Neural cell (in vitro differentiated cells): ENCODE results near the gene SUGCT.

Source experiments
- EZH2 ChIP-seq: fragments of 200-600, 300-800 bp; shearing (Covaris generic), sonication (generic); IDR thresholded peaks from 2 replicates; pipeline ENCODE4 v1.6.1; 2014; ENCODE audit warnings: antibody characterized with exemption, low read length, borderline replicate concordance, mild to moderate bottlenecking; ENCODE audit not compliant: insufficient read depth, poor library complexity, severe bottlenecking
- TF ChIP-seq, protein P1 (sequence below): fragments of 450-650 bp; IDR thresholded peaks from 2 replicates; pipeline ENCODE4 v1.5.1; 2014; ENCODE audit warnings: antibody characterized with exemption, mild to moderate bottlenecking, moderate library complexity; ENCODE audit not compliant: poor library complexity, severe bottlenecking

DNA sequence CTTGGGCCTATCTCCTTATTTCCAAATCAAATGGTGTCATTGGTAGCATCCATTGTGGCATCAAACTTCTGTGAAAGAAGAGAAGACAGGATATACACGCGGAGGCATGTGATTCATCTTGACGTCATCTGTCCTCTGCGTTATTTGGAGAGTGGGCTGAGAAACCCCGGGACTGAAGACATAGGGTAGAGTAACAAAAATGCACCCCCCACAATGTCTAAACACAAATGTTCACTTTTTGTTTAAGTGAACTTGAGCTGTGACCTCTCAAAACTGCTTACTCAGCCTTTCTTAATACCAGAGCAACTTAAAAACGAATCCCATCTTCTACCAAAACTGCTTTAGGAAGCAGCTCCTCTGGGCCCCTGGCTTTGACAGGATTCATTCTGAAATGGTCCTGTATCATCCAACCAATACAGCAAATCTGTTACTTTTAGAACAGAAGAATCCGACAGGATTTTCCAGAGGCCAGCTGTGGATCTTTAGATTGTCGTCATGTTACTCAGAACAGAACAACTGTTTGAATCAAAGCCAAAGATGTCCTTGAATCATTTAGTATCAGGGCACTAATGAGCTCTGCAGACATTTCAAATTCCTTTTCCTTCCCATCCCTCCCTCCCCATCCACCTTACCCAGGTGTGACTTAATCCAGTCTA is 438.1 kb downstream of the SUGCT start:
- no peak for TF ChIP-seq EZH2
- TF ChIP-seq, protein P1, sequence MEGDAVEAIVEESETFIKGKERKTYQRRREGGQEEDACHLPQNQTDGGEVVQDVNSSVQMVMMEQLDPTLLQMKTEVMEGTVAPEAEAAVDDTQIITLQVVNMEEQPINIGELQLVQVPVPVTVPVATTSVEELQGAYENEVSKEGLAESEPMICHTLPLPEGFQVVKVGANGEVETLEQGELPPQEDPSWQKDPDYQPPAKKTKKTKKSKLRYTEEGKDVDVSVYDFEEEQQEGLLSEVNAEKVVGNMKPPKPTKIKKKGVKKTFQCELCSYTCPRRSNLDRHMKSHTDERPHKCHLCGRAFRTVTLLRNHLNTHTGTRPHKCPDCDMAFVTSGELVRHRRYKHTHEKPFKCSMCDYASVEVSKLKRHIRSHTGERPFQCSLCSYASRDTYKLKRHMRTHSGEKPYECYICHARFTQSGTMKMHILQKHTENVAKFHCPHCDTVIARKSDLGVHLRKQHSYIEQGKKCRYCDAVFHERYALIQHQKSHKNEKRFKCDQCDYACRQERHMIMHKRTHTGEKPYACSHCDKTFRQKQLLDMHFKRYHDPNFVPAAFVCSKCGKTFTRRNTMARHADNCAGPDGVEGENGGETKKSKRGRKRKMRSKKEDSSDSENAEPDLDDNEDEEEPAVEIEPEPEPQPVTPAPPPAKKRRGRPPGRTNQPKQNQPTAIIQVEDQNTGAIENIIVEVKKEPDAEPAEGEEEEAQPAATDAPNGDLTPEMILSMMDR, result no peak
